Effector CD4-positive, alpha-beta T cell (primary cell): ENCODE data around the gene PPARD.

ENCODE experiments used
- DNase-seq: peaks from one replicate; pipeline ENCODE4 v3.0.0-alpha.2; 2020

PPARD gene

DNA sequence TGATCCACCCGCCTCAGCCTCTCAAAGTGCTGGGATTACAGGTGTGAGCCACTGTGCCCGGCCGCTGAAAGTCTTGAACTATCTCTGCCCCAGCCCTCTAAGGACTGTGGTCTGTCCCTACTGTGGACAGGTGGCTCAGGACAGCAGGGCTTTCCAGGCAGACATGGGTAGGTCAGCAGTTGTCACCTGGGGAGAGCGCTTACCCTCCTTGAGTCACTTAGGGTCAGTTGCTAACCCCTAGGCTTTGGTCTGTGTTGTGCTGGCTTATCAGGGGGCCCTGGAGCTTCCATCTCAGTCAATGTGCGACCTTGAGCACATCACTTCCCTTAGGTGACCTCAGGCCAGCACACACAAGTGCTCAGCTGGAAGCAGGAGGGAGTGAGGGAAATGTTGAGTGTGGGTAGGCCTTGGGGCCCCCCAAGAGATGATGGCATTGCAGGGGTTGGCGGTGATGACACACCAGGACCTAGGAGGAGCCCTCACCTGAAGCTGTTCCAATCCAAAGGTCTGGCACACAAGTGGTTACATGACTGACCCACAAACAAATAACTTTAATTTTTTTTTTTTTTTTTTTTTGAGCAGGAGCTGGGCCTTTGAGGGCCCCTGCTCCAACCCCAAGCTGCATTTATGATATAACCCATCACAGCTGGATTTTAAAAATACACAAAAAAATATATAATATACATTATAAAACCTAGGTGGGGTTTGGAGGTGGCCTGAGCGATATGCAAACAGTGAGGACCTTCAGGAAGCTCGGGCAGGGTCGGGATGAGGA lies 130.9 kb downstream of the PPARD start:
- DNase-seq = no peak

DNA sequence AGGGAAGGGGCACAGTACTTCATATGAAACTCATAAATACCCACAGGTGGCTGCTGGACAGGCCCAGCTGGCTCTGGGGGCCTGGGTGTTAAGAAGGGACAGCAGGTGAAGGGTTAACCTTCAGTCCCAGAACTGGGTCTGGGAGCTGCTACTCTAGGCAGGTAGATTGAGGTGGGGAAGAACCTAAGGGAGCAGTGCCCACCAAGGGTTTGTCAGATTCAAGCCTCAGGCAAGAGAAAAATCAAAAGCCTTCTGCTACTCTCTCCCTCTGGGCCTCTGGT lies 131.4 kb downstream of the PPARD start:
- DNase-seq = no peak

DNA sequence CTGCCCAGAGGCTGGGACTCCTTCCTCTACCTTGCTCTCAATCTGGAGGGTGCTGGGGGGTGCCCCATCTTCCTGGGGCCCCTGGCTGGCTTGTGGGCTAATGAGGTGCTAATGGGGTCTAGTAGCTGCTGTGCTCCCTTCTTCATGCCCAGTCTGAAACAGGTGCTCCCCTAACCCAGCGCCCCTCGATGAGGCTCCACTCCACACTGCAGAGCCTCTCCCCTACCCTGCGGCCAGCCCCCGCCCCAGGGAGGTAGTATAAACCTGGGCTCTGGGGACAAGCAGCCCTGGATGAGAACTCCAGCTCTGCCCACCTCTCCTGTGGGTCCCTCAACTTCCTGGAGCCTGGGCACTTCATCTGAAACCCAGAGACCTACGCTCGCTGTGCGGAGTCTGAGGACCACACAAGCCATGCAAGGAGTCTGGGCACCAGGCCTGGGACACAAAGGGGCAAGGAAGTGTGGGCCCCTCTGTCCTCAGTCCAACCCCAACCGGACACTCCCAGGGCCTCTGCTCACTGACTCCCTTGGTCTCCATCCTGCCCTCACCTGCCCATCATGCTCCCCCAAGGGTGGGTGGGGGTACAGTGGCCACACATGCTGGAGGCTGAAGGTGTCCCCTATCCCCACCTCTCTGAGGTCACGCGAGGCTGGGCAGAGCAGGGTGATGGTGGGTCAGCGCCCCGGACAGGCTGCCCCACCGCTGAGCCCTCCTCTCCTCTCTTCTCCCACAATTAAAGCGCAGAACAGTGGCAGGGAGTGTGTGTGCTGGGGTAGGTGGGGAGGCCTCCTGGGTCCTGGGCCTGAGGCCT lies 132.0 kb downstream of the PPARD start:
- no peak for DNase-seq

DNA sequence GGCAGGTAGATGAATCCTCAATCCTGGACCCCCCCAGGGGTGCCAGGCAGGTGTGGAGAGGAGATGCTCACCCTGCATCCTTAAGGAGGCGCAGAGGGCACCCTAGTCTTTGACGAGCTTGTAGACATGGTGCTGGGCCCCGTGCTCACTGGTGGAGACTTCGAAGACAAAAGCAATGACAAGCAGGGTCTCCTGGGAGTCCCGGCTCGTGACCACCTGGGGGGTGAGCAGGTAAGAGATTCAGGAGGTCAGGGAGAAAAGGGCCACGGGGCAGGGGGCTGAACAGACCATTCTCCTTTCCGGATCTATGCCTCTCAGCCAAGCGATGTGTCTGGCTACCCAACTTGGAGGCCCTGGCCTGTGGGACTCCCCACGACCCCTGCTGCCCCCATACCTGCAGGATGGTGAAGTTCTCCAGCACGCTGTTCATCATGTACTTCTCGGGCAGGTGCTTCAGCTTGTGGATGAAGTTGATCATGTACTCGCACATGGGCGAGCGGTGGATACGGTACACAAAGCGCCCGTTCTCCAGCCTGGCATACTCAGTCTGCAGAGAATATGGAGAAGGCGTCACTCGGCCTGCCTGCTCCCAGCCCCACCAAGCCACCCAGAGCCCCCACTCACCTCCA lies 132.7 kb downstream of the PPARD start:
- no peak for DNase-seq

DNA sequence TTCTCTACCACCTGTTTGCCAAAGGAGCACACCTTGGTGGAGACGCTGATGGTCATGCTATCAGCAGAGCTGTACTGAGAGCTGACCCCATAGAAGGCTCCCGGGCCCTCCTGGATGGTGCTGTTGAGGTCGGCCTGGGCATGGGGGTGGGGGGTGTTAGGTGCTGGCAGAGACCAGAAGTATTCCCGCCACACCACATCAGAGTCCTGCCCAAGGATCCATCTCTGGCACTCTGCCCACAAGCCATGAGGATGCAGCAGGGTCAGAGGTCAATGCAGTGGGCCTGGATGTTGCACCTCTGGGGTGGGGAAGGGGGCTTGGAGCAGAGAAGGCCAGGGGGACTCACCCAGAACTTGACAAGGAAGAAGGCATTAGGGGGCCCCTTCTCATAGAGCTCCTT lies 133.2 kb downstream of the PPARD start:
- no peak for DNase-seq

DNA sequence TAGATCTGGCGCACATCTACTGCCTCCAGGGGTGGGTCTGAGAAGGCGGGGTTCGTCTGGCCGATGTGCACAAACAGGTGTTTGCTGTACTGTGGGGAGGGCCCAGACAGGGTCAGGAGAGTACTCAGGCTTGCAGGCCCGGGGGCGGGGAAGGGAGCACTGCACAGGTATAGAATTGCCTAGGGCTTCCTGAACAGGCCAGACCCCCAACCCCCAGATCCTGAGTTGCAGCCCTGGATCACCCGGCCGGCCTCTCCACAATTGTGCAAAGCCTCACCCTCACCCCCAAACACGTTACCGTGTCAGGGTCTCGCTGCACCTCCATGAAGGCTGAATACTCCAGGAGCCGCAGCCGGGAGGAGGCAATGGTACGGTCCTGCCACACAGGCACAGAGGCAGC lies 133.6 kb downstream of the PPARD start:
- DNase-seq = no peak

DNA sequence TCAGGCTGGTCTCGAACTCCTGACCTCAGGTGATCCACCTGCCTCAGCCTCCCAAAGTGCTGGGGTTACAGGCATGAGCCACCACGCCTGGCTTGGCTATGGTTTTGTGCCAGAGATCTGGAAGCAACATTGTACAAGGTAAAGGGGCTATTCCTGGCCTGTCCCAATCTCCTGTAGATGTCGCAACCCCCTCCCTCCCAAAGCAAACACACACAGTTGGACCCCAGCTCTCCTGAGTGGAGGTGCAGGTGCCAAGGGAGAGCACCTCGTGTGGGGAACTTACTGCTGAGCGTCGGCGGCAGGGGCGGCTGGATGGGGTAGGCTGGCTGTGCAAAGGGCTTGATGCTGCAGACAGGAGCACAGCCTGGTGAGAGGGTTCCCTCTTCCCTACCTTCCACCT lies 134.7 kb downstream of the PPARD start:
- no peak for DNase-seq
